ENCODE results near the gene IDH3G. TPM values are rescaled to one million over a fixed set of nuclear protein-coding genes. Genes with fewer than 3 reads are reported as not detected.

IDH3G gene
- total and polyA plus RNA-seq, 2 experiments from 2014 or later, result 41.4 to 49.0 TPM

DNA sequence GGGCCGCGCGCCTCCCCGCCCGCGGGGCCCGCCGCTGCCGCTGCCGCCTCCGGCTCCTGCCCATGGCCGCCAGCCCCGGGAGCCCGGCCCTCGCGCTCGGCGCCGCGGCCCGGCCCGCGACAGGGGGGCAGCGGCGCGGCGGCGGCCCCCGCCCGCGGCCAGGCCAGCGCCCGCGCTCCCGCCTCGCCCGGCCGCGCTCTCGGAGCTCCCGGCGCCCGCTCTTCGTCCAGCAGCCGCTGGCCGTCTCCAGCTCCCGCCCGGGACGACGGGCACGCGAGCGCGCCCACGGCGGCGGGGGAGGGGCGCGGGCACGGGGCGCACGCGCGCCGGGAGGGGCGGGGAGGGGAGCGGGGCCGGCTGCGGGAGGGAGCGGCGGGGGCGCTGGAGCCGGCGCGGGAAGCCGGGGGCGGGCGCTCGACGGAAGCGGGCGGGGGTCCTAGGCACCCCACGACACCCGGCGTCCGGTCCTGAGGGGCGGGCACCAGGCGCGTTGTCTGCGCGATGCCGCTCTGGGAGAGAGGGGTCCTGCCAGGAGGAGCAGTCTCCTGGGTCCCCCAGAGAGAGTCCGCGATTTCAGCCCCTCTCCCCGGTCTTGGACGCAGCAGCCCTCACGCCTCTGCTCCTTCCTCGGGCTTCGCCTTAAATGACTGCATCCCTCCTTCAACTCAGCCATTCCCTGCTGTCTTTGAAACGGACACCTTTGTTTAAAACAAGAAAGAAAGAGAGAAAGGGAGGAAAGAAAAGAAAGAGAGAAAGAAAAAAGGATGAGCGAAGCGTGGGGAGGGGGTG is 36.7 kb upstream of the IDH3G start (continued):
- TF ChIP-seq, protein P1, sequence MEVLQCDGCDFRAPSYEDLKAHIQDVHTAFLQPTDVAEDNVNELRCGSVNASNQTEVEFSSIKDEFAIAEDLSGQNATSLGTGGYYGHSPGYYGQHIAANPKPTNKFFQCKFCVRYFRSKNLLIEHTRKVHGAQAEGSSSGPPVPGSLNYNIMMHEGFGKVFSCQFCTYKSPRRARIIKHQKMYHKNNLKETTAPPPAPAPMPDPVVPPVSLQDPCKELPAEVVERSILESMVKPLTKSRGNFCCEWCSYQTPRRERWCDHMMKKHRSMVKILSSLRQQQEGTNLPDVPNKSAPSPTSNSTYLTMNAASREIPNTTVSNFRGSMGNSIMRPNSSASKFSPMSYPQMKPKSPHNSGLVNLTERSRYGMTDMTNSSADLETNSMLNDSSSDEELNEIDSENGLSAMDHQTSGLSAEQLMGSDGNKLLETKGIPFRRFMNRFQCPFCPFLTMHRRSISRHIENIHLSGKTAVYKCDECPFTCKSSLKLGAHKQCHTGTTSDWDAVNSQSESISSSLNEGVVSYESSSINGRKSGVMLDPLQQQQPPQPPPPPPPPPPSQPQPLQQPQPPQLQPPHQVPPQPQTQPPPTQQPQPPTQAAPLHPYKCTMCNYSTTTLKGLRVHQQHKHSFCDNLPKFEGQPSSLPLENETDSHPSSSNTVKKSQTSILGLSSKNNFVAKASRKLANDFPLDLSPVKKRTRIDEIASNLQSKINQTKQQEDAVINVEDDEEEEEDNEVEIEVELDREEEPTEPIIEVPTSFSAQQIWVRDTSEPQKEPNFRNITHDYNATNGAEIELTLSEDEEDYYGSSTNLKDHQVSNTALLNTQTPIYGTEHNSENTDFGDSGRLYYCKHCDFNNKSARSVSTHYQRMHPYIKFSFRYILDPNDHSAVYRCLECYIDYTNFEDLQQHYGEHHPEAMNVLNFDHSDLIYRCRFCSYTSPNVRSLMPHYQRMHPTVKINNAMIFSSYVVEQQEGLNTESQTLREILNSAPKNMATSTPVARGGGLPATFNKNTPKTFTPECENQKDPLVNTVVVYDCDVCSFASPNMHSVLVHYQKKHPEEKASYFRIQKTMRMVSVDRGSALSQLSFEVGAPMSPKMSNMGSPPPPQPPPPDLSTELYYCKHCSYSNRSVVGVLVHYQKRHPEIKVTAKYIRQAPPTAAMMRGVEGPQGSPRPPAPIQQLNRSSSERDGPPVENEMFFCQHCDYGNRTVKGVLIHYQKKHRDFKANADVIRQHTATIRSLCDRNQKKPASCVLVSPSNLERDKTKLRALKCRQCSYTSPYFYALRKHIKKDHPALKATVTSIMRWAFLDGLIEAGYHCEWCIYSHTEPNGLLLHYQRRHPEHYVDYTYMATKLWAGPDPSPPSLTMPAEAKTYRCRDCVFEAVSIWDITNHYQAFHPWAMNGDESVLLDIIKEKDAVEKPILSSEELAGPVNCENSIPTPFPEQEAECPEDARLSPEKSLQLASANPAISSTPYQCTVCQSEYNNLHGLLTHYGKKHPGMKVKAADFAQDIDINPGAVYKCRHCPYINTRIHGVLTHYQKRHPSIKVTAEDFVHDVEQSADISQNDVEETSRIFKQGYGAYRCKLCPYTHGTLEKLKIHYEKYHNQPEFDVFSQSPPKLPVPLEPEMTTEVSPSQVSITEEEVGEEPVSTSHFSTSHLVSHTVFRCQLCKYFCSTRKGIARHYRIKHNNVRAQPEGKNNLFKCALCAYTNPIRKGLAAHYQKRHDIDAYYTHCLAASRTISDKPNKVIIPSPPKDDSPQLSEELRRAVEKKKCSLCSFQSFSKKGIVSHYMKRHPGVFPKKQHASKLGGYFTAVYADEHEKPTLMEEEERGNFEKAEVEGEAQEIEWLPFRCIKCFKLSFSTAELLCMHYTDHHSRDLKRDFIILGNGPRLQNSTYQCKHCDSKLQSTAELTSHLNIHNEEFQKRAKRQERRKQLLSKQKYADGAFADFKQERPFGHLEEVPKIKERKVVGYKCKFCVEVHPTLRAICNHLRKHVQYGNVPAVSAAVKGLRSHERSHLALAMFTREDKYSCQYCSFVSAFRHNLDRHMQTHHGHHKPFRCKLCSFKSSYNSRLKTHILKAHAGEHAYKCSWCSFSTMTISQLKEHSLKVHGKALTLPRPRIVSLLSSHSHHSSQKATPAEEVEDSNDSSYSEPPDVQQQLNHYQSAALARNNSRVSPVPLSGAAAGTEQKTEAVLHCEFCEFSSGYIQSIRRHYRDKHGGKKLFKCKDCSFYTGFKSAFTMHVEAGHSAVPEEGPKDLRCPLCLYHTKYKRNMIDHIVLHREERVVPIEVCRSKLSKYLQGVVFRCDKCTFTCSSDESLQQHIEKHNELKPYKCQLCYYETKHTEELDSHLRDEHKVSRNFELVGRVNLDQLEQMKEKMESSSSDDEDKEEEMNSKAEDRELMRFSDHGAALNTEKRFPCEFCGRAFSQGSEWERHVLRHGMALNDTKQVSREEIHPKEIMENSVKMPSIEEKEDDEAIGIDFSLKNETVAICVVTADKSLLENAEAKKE (CRISPR knock-in tag; IDR thresholded peaks at IDR 0.05), result no peak
- TF ChIP-seq, protein P2, sequence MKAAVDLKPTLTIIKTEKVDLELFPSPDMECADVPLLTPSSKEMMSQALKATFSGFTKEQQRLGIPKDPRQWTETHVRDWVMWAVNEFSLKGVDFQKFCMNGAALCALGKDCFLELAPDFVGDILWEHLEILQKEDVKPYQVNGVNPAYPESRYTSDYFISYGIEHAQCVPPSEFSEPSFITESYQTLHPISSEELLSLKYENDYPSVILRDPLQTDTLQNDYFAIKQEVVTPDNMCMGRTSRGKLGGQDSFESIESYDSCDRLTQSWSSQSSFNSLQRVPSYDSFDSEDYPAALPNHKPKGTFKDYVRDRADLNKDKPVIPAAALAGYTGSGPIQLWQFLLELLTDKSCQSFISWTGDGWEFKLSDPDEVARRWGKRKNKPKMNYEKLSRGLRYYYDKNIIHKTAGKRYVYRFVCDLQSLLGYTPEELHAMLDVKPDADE (IDR thresholded peaks at IDR 0.05), result no peak

DNA sequence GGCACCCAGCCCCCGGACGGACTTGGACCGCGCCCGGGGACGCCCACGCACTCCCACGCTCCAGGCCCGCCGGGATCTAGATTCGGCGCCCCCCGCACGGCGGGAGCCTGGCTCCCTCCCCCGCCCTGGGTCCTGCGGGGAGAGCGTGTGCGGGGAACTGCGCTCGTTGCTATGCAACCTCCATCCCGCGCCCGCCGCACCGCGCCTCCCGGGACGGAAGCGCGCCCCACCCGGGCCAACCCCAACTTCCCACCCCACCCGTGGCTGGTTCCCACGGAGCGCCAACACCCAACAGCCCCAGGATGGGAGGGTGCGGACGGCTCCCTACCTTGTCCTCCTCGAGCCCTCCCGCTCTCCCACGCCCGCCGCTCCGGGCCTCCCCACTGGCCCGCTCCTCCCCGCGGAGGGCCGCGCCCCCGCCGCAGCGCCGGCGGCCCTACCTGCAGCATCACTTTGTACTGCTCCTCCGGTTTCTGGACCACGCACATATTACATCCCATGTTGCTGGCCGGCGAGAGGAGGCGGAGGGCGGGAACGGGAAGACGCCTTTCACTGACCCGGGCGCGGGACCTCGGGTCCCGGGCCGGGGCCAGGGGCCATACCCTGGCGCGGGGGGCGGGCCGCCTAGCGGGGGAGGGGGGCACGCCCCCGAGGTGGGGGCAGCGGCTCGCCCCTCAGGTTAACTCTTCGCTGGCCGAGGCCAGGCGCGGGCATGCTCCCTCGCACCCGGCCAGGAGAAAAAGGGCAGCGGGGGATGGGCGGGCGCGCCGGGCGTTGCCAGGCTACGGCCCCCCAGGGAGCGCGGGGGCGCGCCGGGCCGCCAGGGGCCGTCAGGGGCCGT is 35.8 kb upstream of the IDH3G start, which contains the start of gene PDZD4:
TSS of gene PDZD4 (minus strand) at position 746 of the 841 bp plus-strand sequence. CDS start at position 500, 246 bp downstream.
- peaks cover 20% of the 10 kb centered on the region for H3K36me3 Mint-ChIP-seq (ENCODE audit: low read depth)
- Histone ChIP-seq H3K4me3 (peak within 1 kb of the TSS; percentile 75), H3F3A (replicated peaks; ENCODE audit: low read depth) (no peaks in the 10 kb centered on the region), H3K79me2 (replicated peaks; ENCODE audit: insufficient read depth) (peaks cover 57% of the 10 kb centered on the region), H3K4me1 (ENCODE audit: insufficient read depth) (peaks cover 21% of the 10 kb centered on the region), H2AFZ (no peak within 1 kb of the TSS), H4K20me1 (replicated peaks; ENCODE audit: insufficient read depth) (no peaks in the 10 kb centered on the region; the same call in 1 of the 2 replicates), H3K36me3 (ENCODE audit: insufficient read depth) (no peaks in the 10 kb centered on the region), H3K4me2 (peak within 1 kb of the TSS; percentile 84), H3K27ac (ENCODE audit: low read depth) (peak within 1 kb of the TSS; percentile 87; the same call in 1 of the 2 replicates), H3K27me3 (ENCODE audit: insufficient read depth) (no peaks in the 10 kb centered on the region), H3K9me2 (ENCODE audit: insufficient read depth) (no peaks in the 10 kb centered on the region)
- peaks cover 33% of the 10 kb centered on the region for H3K4me1 Mint-ChIP-seq
- no peaks in the 10 kb centered on the region for H3K9me3 Mint-ChIP-seq
- peak within 1 kb of the TSS; percentile 83 for H3K4me3 Mint-ChIP-seq
- H3K27ac Mint-ChIP-seq, result no peak within 1 kb of the TSS
- ATAC-seq, result peak; percentile 17
- DNase-seq (ENCODE audit: low spot score), result peak; percentile 53
- peaks cover 13% of the 10 kb centered on the region for H3K27me3 Mint-ChIP-seq (ENCODE audit: insufficient read depth, low read depth, poor library complexity)
- TF ChIP-seq, protein P3, sequence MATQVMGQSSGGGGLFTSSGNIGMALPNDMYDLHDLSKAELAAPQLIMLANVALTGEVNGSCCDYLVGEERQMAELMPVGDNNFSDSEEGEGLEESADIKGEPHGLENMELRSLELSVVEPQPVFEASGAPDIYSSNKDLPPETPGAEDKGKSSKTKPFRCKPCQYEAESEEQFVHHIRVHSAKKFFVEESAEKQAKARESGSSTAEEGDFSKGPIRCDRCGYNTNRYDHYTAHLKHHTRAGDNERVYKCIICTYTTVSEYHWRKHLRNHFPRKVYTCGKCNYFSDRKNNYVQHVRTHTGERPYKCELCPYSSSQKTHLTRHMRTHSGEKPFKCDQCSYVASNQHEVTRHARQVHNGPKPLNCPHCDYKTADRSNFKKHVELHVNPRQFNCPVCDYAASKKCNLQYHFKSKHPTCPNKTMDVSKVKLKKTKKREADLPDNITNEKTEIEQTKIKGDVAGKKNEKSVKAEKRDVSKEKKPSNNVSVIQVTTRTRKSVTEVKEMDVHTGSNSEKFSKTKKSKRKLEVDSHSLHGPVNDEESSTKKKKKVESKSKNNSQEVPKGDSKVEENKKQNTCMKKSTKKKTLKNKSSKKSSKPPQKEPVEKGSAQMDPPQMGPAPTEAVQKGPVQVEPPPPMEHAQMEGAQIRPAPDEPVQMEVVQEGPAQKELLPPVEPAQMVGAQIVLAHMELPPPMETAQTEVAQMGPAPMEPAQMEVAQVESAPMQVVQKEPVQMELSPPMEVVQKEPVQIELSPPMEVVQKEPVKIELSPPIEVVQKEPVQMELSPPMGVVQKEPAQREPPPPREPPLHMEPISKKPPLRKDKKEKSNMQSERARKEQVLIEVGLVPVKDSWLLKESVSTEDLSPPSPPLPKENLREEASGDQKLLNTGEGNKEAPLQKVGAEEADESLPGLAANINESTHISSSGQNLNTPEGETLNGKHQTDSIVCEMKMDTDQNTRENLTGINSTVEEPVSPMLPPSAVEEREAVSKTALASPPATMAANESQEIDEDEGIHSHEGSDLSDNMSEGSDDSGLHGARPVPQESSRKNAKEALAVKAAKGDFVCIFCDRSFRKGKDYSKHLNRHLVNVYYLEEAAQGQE (IDR thresholded peaks at IDR 0.05; ENCODE audit: unreplicated experiment), result no peak
- TF ChIP-seq EZH2phosphoT487 (IDR thresholded peaks at IDR 0.05; ENCODE audit: unreplicated experiment) (no peak), POLR2AphosphoS5 (IDR thresholded peaks at IDR 0.05; ENCODE audit: low read depth) (no peak; the same call in 1 of the 2 replicates), STAT1 (IDR thresholded peaks at IDR 0.05; ENCODE audit: unreplicated experiment) (no peak), NANOG (IDR thresholded peaks at IDR 0.05; ENCODE audit: borderline replicate concordance) (no peak), ZNF114 (CRISPR knock-in tag; IDR thresholded peaks at IDR 0.05) (no peak), JUNB (IDR thresholded peaks at IDR 0.05; ENCODE audit: unreplicated experiment) (no peak)
- TF ChIP-seq, protein P4, sequence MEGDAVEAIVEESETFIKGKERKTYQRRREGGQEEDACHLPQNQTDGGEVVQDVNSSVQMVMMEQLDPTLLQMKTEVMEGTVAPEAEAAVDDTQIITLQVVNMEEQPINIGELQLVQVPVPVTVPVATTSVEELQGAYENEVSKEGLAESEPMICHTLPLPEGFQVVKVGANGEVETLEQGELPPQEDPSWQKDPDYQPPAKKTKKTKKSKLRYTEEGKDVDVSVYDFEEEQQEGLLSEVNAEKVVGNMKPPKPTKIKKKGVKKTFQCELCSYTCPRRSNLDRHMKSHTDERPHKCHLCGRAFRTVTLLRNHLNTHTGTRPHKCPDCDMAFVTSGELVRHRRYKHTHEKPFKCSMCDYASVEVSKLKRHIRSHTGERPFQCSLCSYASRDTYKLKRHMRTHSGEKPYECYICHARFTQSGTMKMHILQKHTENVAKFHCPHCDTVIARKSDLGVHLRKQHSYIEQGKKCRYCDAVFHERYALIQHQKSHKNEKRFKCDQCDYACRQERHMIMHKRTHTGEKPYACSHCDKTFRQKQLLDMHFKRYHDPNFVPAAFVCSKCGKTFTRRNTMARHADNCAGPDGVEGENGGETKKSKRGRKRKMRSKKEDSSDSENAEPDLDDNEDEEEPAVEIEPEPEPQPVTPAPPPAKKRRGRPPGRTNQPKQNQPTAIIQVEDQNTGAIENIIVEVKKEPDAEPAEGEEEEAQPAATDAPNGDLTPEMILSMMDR (conservative IDR thresholded peaks at IDR 0.05; ENCODE audit: low read depth in 2 of 2), result no peak
